Liver (tissue), 9 donors: ENCODE measurements around the gene PNPT1. TPM values are rescaled to one million over a fixed set of nuclear protein-coding genes. Genes with fewer than 3 reads are reported as not detected.
A peak's percentile ranks its signal among the peaks of the same experiment; 100 is the strongest.

Source experiments
- DNase-seq: peaks from one replicate; pipeline ENCODE4 v3.0.0-alpha.2; 2017; ENCODE audit warnings: low spot score
- H3K27ac ChIP-seq, 2 donors: one replicate each; pipeline ENCODE4 v1.7.0; 2013; ENCODE audit warnings: inconsistent platforms in 2 of 2, low read length in 2 of 2, control low read depth in 1 of 2, low read depth in 1 of 2, mild to moderate bottlenecking in 1 of 2
- H3K27me3 ChIP-seq, 4 donors: one replicate each; pipeline versions ENCODE4 v1.6.1 to v1.7.0; 2013; ENCODE audit warnings: low read length in 3 of 4, inconsistent platforms in 1 of 4, mild to moderate bottlenecking in 1 of 4, moderate library complexity in 1 of 4; ENCODE audit not compliant: control insufficient read depth in 4 of 4, insufficient read depth in 4 of 4
- H3K36me3 ChIP-seq, 4 donors: one replicate each; pipeline versions ENCODE4 v1.6.1 to v1.7.0; 2013; ENCODE audit warnings: low read length in 3 of 4, mild to moderate bottlenecking in 3 of 4, low read depth in 1 of 4, moderate library complexity in 1 of 4; ENCODE audit not compliant: control insufficient read depth in 4 of 4, insufficient read depth in 3 of 4
- H3K4me1 ChIP-seq, 4 donors: one replicate each; pipeline versions ENCODE4 v1.6.1 to v1.7.0; 2013; ENCODE audit warnings: low read length in 3 of 4, mild to moderate bottlenecking in 3 of 4, moderate library complexity in 1 of 4; ENCODE audit not compliant: control insufficient read depth in 4 of 4, insufficient read depth in 4 of 4
- H3K4me3 ChIP-seq, 3 donors: one replicate each; pipeline versions ENCODE4 v1.6.1 to v1.7.0; 2013; ENCODE audit warnings: low read length in 3 of 3, control low read depth in 1 of 3, low read depth in 1 of 3, mild to moderate bottlenecking in 1 of 3
- H3K9ac ChIP-seq, 2 donors: one replicate each; pipeline ENCODE4 v1.7.0; 2013; ENCODE audit warnings: low read length in 2 of 2, mild to moderate bottlenecking in 2 of 2, moderate library complexity in 2 of 2, control low read depth in 1 of 2, low read depth in 1 of 2
- H3K9me3 ChIP-seq, 4 donors: one replicate each; pipeline versions ENCODE4 v1.6.1 to v1.7.0; 2013; ENCODE audit warnings: low read length in 3 of 4; ENCODE audit not compliant: control insufficient read depth in 4 of 4
- ATF3 ChIP-seq: IDR thresholded peaks from 2 replicates; pipeline ENCODE4 v1.6.1; 2016; ENCODE audit warnings: antibody characterized with exemption
- CTCF ChIP-seq: fragments of 150-350 bp; IDR thresholded peaks from 2 replicates; pipeline ENCODE4 v1.5.1; 2017; ENCODE audit warnings: improper control_type of control experiment, low read depth, low read length; ENCODE audit not compliant: missing input control
- EGR1 ChIP-seq, 2 donors: IDR thresholded peaks; 2 replicates each; pipeline ENCODE4 v1.6.1; 2016 to 2018; ENCODE audit warnings: antibody characterized with exemption in 2 of 2, low read depth in 2 of 2
- FOXA1 ChIP-seq: IDR thresholded peaks from 2 replicates; pipeline ENCODE4 v1.6.1; 2016; ENCODE audit warnings: antibody characterized with exemption
- FOXA2 ChIP-seq: IDR thresholded peaks from 2 replicates; pipeline ENCODE4 v1.6.1; 2016; ENCODE audit warnings: antibody characterized with exemption
- GABPA ChIP-seq, 2 donors: IDR thresholded peaks in 1 of 2; conservative IDR thresholded peaks in 1 of 2; 2 replicates each; pipeline ENCODE4 v1.6.1; 2016; ENCODE audit warnings: antibody characterized with exemption in 2 of 2, mild to moderate bottlenecking in 1 of 2, moderate library complexity in 1 of 2
- HNF4A ChIP-seq, 2 donors: conservative IDR thresholded peaks; 2 replicates each; pipeline ENCODE4 v1.6.1; 2016; ENCODE audit warnings: antibody characterized with exemption in 2 of 2, mild to moderate bottlenecking in 2 of 2
- HNF4G ChIP-seq: IDR thresholded peaks from 2 replicates; pipeline ENCODE4 v1.6.1; 2016; ENCODE audit warnings: antibody characterized with exemption
- JUND ChIP-seq, 2 donors: IDR thresholded peaks; 2 replicates each; pipeline ENCODE4 v1.6.1; 2016; ENCODE audit warnings: antibody characterized with exemption in 2 of 2
- MAX ChIP-seq: IDR thresholded peaks from 2 replicates; pipeline ENCODE4 v1.6.1; 2016; ENCODE audit warnings: antibody characterized with exemption
- NR2F2 ChIP-seq: IDR thresholded peaks from 2 replicates; pipeline ENCODE4 v1.6.1; 2016; ENCODE audit warnings: antibody characterized with exemption
- RAD21 ChIP-seq, 2 donors: IDR thresholded peaks; 2 replicates each; pipeline ENCODE4 v1.6.1; 2016; ENCODE audit warnings: antibody characterized with exemption in 2 of 2, mild to moderate bottlenecking in 2 of 2
- REST ChIP-seq: IDR thresholded peaks from 2 replicates; pipeline ENCODE4 v1.6.1; 2016; ENCODE audit warnings: antibody characterized with exemption, mild to moderate bottlenecking
- RXRA ChIP-seq, 2 donors: IDR thresholded peaks; 2 replicates each; pipeline ENCODE4 v1.6.1; 2017 to 2018; ENCODE audit warnings: antibody characterized with exemption in 2 of 2, mild to moderate bottlenecking in 1 of 2
- SP1 ChIP-seq: IDR thresholded peaks from 2 replicates; pipeline ENCODE4 v1.6.1; 2018; ENCODE audit warnings: antibody characterized with exemption, mild to moderate bottlenecking
- TAF1 ChIP-seq: conservative IDR thresholded peaks from 2 replicates; pipeline ENCODE4 v1.6.1; 2016; ENCODE audit warnings: antibody characterized with exemption, mild to moderate bottlenecking
- YY1 ChIP-seq: IDR thresholded peaks from 2 replicates; pipeline ENCODE4 v1.6.1; 2016; ENCODE audit warnings: antibody characterized with exemption, mild to moderate bottlenecking
- ZBTB33 ChIP-seq: IDR thresholded peaks from 2 replicates; pipeline ENCODE4 v1.6.1; 2016; ENCODE audit warnings: antibody characterized with exemption
- whole genome bisulfite sequencing: extraction: QIAGEN DNeasy Blood & Tissue Kit; methylation state at CpG from one replicate; pipeline ENCODE4 v1.1.7; 2013; 5-methylcytosine and 5-hydroxymethylcytosine counted together
- polyA plus RNA-seq, 2 donors: library from polyadenylated mRNA; stranded (reverse) in 1 of 2; unstranded in 1 of 2; fragments of 200-250 nt in 1 of 2; fragments of >200 nt in 1 of 2; fragmentation: Nextera tagmentation in 1 of 2; extraction: Ambion mirVana in 1 of 2; gene quantifications; one replicate each; pipeline versions ENCODE4 v1.2.1 to v1.2.3, GENCODE V29; 2013 to 2015
- total RNA-seq, 2 donors: library from RNA; depleted of rRNA; stranded (reverse); fragments of >200 nt; gene quantifications; one replicate each; pipeline ENCODE4 v1.2.3, GENCODE V29; 2014
- donor health status: healthy.
- donor health status: healthy.
- donor health status: healthy.
- donor health status: healthy.
- donor health status: healthy.

Gene PNPT1
- total and polyA plus RNA-seq, 4 donors = 8.0 to 11.4 (median 8.7) TPM

- no peak for DNase-seq
- H3K27me3 ChIP-seq = no peaks in the 10 kb centered on the region
- WGBS = 97% methylated on average over 3 of the region's 3 CpGs
- H3K4me3 ChIP-seq = no peak overlapping the region
- TF ChIP-seq SP1 (no peak), FOXA2 (no peak), HNF4G (no peak), FOXA1 (no peak)
- H3K27ac ChIP-seq = peak overlapping the region; percentile 89 to 91
- H3K9ac ChIP-seq = peak overlapping the region in 1 of 2 donors; percentile 82
- peaks cover 0 to 18% (median 9%) of the 10 kb centered on the region in 4 donors for H3K36me3 ChIP-seq
- H3K9me3 ChIP-seq = no peaks in the 10 kb centered on the region
- peaks cover 11 to 40% (median 28%) of the 10 kb centered on the region in 4 donors for H3K4me1 ChIP-seq
These were observed 82.5 kb downstream of the PNPT1 start for GRCh38 chr2:55610954-55611743.

- H3K4me1 ChIP-seq = peaks cover 11 to 40% (median 26%) of the 10 kb centered on the region in 4 donors
- no peak for DNase-seq
- 28% methylated on average over 1 of the region's 1 CpG for WGBS
- peak overlapping the region; percentile 43 to 82 for H3K9ac ChIP-seq
- H3K4me3 ChIP-seq = peak overlapping the region in 2 of 3 donors; percentile 3 to 22
- TF ChIP-seq ATF3 (no peak), EGR1 (IDR thresholded peaks at IDR 0.05; ENCODE audit: low read depth in 2 of 2) (no peak), MAX (no peak), FOXA1 (no peak), RAD21 (IDR thresholded peaks at IDR 0.05) (no peak), GABPA (IDR thresholded peaks at IDR 0.05 in 1 of 2, conservative IDR thresholded peaks at IDR 0.05 in 1 of 2) (no peak), NR2F2 (peak; percentile 21), CTCF (no peak), HNF4A (conservative IDR thresholded peaks at IDR 0.05) (peak; percentile 65 to 76), FOXA2 (no peak), HNF4G (peak; percentile 39), YY1 (peak; percentile 87), TAF1 (no peak), RXRA (IDR thresholded peaks at IDR 0.05) (no peak), SP1 (peak; percentile 52), REST (peak; percentile 88), JUND (IDR thresholded peaks at IDR 0.05) (no peak), ZBTB33 (peak; percentile 65)
- peak overlapping the region; percentile 89 to 91 for H3K27ac ChIP-seq
- H3K36me3 ChIP-seq = peaks cover 0 to 18% (median 9%) of the 10 kb centered on the region in 4 donors
- no peaks in the 10 kb centered on the region for H3K27me3 ChIP-seq
- no peaks in the 10 kb centered on the region for H3K9me3 ChIP-seq
These were observed 83.6 kb downstream of the PNPT1 start for GRCh38 chr2:55609938-55610578.
